DMS 273 (cell line): ENCODE data around the gene TMEM161B.
"Not testable (repeated sequence)": the region's sequence is repeated elsewhere in the genome, so short reads cannot be mapped to it uniquely, and the experiment has no call there.

Experiments
- DNase-seq: peaks from one replicate; lab custom pipeline; 2025; ENCODE audit not compliant: unreplicated experiment; lab: John Stamatoyannopoulos, UW

TMEM161B gene

DNA sequence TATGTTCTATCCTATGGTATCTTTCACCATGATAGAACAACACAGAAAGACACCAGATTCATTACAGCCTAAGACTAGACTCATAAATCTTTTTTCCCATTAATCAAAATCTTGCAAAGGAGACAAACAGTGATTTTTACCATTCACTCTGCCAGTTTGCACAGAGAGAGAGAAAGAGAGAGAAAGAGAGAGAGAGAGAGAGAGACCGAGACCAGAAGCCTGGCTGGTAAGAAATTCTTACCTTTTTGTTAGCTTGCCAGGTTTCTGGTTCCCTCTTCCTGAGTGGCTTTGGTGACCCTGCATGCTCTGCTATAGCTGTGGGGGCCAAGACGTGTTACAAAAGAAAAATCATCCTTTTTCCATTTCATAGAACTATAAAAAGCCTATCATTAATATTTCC is 18.6 kb downstream of the TMEM161B start:
- no peak for DNase-seq

DNA sequence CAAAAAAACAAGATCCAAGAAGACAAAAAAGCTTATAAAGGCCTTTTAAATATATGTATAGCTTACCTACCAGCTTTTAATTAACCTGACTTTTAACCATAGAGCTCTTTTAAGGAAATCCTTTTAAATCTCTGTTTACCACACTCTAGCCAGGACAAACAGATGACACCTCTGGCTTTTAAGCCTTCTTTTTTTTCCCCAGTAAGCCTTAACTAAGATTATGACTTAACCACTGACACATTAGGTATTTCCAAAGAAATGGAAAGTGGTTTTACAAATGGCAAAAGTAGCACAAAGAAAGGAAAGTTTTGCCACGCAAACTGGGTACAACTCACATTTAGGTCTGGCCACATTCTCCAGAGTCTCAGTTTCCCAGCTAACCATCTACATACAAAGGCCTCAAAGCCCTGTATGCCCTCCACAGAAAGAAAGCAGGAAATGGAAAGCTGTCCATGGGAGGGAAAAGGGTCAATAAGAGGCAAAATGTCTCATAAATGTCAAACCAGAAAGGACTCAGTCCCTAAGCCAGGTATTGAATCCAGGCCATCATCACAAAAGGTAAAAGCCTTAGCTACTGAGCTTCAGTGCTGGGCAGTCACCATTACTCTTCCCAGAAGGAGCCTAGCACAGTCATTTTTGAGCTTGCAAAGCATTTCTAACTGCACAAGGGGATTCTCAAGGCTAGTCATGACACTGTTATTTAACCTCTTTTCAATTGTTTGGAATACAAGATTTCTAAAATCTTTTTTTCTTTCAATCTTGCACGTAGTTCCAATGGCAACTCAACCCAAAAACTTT is 19.7 kb downstream of the TMEM161B start:
- DNase-seq, result no peak

DNA sequence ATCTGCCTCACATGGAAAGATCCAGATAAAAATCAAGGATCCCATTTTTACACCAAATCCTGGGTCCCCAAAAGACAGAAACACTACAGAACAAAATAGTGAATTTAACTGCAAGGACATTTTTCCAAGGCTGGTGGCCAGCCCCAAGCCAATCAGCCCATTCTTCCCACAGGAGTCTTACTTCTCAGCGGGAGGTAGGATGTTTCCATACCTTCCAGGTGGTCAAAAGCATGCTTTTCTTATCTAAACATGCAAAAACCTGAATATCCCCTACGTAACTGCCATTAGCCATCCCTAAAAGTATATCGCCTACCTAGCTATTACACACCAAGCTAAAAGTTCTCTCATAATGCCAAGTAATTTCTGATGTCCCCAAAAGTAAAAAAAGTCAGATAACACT is 20.6 kb downstream of the TMEM161B start:
- DNase-seq, result no peak

DNA sequence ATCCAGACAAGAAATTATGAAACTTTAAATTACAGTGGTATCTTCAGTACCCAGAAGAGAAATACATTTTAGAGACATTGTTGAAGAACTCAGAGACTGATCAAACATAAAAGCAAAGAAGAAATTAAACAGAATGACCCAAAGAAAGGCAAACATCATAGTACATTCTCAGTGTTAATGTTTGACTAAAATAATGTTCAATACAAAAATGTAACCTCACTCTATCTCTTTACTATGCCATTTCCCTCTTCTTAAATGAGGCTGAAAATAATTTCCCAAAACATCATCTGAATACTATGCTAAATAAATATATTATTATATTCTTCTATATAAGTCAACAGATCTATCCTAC is 22.8 kb downstream of the TMEM161B start:
- DNase-seq, result no peak

DNA sequence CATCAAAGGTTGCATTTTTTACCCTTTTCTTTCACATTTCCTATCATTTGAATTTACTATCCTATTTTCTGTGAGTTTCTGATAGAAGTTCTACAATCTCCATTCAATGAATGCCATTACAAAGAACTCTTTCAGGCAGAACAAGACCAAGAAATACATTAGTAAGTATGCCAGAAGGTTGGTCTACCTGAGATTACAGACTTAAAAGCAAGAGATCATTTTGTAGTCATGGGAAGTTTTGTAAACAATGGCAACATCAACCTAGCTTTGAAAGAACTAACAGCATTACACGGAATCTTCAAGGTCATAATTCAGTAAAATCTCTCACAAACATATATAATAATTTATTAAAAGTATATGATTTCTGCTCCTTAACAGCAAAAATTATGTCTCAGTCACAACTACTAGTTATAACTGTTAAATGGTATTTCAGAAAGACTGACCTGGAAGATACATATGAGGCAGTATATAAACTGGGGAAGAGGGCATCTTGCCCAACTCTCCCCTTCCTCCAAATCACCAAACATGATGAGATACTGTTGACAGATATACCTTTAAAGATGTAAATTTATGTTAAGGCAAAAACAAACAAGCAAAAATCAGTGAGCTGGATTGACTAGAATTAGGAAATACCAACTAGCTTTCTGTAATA is 23.3 kb downstream of the TMEM161B start:
- no peak for DNase-seq

DNA sequence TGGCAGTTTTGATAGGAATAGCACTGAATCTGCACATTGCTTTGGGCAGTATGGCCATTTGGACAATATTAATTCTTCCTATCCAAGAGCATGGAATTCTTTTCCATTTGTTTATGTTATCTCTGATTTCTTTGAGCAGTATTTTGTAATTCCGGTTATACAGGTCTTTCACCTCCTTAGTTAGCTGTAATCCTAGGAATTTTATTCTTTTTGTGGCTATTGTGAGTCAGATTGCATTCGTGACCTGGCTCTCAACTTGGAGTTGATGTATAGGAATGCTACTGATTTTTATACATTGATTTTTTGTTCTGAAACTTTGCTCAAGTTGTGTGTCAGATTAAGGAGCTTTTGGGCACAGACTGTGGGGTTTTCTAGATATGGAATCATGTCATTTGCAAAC is 24.0 kb downstream of the TMEM161B start:
- no peak for DNase-seq

DNA sequence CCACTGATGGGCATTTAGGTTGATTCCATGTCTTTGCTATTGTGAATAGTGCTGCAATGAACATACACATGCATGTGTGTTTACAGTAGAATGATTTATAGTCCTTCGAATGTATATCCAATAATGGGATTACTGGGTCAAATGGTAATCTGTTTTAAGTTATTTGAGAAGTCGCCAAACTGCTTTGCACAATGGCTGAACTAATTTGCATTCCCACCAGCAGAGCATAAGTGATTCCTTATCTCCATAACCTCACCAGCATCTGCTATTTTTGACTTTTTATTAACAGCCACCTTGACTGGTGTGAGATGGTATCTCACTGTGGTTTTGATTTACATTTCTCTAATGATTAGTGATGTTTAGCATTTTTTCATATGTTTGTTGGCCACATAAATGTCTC is 25.2 kb downstream of the TMEM161B start:
- peak; percentile 89 for DNase-seq

DNA sequence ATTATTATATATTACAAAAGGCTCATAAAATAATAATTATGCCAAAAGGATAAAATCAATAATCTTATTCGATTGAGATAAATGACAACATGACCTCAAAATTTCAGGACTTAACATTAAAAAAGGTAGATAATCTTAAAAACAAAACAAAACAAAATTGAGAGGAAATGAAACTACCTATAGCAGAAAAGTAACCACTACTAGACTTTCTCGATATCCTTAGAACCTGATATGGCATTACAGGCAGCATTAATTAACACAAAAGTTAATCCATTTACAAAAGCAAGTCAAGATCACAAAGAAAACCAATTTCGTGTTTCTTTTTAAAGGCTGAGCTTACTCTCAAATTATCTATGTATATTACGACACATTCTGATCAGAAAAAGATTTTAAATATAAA is 29.9 kb downstream of the TMEM161B start:
- DNase-seq, result no peak

DNA sequence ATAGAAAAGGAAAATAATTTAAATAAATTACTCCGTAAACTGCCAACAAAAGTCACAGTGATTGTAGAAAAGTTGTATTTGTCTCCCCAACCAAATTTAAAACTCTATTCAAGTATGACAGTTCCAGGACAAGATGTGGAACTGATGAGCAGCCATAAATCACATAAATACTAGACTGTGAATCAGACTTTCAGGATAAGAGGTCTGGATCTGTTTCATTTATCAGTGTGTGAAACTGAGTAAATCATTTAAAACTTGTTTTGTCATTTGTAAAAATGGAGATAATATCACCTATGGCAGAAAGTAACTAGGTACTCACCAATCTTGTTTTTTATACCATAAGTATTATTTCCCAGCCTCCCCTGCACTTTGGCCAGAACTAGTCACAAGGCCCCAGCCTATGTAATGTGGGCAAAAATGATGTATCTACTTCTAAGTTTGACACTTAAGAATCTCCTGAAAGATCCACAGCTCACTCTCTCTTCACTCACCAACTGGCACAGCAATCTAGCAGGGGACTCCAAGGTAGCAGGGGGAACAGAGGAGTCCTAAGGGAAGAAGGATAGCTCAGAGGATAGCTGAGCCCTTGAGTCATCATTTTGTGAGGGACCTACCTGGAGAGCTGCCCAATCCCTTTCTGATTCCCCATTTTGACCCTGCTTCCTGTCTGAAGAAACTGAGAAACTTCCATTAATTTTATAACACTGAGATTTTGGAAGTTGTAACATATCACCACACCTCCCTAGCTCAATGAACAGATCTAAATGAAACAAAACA is 31.6 kb downstream of the TMEM161B start:
- no peak for DNase-seq

DNA sequence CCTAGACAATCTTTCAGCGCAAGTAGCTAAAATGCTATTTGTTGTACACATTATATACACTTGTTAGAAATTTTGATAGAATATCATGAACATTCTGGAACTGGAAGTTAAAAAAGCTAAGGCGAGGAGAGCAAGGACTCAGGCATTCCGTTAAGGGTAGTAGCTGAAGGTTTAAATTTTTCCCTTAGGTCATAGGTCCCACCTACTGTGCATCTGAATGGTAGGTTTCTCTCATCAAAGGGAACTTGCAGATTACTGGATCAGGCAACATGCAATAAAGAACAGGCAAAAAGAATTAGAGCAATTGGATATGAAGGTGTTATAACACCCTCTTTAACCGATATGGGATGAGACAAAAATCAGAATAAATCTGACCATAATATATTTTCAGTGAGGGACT is 32.8 kb downstream of the TMEM161B start:
- no peak for DNase-seq

DNA sequence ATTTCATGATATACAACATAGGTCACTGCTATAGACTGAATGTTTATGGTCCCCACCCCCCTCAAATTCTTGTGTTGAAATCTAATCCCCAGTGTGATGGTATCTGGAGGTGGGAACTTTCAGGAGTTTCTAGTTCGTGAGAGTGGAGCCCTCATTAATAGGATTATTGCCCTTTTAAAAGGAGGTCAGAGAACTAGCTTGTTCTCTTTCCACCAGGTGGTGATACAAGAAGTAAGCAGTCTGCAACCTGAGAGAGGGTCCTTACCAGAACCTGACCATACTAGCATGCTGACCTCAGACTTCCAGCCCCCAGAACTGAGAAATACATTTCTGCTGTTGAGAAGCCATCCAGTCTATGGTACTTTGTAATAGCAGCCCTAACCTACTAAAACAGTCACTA is 33.3 kb downstream of the TMEM161B start:
- no peak for DNase-seq

DNA sequence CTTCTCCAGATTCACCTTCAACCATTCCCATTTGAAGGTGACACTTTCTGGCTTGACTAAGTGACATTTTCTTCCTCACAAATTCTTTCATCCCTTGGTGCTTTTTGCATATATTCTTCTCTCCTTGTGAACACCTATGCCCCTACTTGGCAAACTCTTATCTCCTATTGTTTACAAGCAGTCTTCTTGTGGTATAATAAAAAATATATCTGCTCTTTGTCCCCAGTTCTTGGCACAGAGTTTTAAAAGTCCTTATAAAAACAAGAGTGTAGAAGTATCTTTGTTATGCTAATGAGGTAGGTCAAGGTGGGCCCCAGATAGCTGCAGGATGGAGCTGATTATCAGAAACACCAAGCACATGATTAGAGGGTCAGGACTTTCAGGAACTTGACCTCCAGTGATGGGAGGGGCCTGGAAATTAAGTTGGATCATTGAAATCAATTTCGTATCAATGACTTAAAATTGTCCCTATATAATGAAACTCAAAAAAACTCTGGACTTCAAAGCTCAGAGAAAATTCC is 38.0 kb downstream of the TMEM161B start:
- no peak for DNase-seq

DNA sequence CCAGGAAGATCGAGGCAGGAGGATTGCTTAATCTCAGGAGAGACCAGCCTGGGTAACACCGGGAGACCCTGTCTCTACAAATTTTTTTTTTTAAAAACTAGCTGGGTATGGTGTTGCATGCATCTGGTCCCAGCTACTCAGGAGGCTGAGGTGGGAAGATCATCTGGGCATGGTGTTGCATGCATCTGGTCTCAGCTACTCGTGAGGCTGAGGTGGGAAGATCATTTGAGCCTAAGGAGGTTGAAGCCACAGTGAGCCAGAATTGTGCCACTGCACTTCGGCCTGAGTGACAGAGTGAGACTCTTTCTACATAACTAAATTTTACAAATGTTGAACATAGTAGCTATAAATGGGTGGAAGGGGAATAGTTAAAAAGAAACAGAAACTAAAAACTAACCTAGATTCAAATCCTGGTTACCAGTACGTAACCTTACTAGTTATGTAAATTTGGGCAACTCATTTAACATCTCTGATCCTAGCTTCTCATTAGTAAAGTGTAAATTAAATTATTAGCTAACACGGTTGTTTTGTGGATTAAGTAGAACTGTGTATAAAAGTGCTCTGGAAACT is 41.7 kb downstream of the TMEM161B start:
- no peak for DNase-seq

DNA sequence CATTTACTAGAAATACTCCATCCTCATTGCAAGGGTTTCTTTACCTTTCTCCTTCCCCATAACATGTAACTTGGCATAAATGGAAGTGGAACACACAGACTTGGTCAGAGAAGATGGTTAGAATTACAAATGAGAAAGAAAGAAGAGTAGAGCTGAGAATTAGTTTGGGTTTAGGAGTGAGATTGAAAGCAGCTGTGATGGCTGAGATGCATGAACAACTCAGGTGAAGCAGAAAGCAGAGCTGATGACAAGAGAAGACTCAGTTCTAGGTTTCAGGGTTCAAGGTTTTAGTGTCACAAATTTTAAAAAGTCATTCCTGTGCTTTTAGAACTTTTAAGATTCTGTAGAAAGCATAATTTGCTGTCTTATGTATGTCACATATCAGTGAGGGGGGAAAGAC is 54.0 kb downstream of the TMEM161B start:
- no peak for DNase-seq

DNA sequence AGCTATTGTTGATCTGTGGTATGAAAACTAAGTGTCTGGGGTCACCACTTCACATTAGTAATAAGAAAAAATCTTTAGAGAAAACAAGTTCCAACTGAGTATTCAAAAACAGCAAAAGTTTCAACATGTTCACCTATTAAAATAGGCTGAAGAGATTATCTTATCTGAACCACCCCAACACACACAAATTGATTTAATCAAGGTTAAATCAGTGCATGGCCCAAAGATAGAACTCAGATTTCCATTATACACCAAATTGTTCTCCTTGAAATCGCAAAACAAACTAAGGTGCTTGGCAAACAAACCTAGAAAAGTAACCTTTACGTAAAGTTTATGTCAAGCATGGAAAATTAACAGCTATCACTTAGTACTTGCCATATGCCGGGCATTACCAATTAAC is 61.1 kb downstream of the TMEM161B start:
- DNase-seq, result no peak

DNA sequence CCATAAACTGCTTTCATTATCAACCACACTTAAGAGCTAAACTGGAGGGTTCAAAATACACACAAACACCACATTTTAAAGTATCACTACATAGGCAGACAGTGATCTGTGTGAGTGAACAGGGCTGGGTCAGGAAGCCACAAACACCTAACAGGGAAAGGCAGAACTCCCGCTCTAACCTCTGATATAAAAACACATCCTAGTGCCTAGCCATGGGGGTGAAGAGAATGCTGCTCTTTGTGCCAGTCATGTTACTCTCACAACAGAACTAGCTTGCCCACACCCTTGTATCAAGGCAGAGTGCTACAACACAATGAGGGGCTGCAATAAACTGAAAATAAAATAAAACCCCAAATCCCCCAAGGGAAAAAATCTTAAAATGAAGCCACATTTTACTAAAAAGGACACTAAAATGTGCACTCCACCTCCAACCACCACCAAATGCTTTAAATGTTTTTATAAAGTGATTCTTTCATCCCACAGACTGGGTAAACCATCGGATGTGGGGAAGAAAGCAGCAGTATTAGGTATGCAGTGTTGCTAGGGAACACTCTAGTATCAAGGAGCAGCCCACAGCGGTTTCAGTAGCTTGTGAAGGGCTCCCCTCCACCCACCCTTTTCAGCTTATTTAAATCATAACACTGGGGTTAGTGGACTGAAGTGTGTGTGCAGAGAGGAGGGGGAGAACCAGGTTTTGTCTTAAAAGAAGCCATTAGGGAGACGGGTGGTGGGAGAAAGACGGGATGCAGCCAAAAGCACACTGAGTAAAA is 64.5 kb downstream of the TMEM161B start:
- no peak for DNase-seq

DNA sequence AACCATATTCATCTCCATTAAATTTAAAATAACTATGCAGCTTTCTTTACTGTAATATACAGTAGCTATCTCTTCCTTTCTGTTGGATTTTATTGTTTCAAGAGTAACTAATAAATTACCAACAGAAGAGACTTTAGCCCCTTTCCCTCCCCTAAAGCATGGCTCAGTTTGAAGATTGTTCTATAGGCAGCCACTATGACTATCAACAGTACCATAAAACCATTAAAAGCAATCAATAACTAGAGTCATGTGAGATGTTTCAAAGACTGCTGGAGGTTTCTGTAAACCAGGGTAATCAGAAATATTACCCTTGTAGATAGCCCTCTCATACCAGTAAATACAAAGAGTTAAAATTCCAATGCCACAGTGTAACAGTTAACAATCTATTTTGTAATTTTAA is 73.0 kb downstream of the TMEM161B start:
- no peak for DNase-seq

DNA sequence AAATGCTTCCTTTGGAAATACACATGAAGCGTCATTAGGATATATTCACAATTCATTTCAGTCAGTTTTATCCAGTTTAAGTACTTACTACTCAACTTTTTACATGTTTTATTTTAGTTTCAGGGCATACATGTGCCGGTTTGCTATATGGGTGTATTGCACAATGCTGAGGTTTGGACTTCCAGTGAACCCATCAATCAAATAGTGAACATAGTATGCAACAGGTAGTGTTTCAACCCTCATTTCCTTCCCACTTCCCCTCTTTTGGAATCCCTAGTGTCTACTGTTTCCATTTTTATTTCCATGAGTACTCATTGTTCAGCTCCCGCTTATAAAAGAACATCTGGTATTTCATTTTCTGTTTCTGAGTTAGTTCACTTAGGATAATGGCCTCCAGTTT is 74.7 kb downstream of the TMEM161B start:
- no peak for DNase-seq

DNA sequence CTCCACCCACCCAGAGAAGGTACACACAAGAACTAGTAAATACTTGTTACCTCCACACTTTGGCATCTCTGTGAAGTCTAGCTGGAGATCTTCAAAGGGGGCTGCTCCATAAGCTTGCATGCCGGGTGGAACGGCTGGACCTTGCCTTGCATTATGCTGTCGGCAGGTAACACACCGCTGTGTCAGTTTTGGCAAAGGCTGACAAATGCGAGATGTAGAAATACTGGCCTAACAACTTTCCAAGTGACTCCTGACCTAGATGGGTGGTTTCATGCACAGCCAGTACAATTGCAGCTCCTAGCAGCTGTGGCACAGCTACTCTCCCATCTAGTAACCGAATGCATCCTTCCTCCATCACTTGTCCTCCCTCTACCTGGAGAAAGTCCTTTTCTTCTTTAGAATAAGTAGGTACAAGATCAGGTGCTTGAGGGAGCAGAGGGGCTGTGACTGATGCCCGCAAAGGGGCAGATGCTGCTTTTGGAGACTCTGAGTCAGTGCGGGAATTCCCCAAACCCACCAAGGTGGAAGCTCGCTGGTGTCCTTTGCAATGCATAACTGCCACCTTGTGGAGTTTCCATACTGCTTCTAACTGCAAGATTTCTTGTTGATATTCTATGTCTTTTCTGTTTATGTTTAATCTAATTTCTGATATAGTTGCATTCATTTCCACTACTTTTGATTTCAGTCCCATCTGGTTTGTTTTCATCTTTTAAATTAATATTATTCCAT is 78.4 kb downstream of the TMEM161B start:
- DNase-seq, result no peak

DNA sequence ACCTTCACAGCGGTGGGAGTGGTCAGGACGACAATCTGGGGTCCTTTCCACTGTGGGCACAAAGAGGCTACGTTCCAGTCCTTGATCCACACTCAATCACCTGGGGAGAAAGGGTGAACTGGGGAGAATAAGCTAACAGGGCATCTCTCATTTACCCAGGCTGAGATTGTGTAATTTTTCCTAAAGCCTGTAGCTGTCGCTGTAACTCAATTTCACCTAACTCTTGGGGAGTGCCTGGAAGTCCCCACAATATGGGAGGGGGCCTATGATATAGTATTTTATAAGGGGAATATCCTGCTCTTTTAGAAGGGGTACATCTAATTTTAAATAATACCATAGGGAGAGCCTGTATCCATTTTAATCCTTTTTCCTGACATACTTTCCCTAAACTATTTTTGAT is 79.2 kb downstream of the TMEM161B start:
- not testable (repeated sequence) for DNase-seq
